Astrocyte of the cerebellum (primary cell): Measurements from ENCODE around the gene RNF123.
"Not testable (repeated sequence)": the region's sequence is repeated elsewhere in the genome, so short reads cannot be mapped to it uniquely, and the experiment has no call there.

ENCODE experiments used
- DNase-seq: peaks from one replicate; pipeline ENCODE4 v3.0.0-alpha.2; 2011; ENCODE audit warnings: low read depth
- H3K4me3 ChIP-seq: 2 replicates; pipeline ENCODE4 v1.5.1; 2011; ENCODE audit warnings: mild to moderate bottlenecking, low read depth, low read length, moderate library complexity
- in situ Hi-C: cut with HindIII; loops from 2 replicates; pipeline ENCODE4 v1.10.0; 2017; ENCODE audit warnings: low sequenced_read_pairs
- TF ChIP-seq, protein P1 (sequence below): IDR thresholded peaks from 2 replicates; pipeline ENCODE4 v1.5.1; 2012; ENCODE audit warnings: low read length, low read depth, moderate library complexity, mild to moderate bottlenecking; ENCODE audit errors: missing control alignments

Gene RNF123

DNA sequence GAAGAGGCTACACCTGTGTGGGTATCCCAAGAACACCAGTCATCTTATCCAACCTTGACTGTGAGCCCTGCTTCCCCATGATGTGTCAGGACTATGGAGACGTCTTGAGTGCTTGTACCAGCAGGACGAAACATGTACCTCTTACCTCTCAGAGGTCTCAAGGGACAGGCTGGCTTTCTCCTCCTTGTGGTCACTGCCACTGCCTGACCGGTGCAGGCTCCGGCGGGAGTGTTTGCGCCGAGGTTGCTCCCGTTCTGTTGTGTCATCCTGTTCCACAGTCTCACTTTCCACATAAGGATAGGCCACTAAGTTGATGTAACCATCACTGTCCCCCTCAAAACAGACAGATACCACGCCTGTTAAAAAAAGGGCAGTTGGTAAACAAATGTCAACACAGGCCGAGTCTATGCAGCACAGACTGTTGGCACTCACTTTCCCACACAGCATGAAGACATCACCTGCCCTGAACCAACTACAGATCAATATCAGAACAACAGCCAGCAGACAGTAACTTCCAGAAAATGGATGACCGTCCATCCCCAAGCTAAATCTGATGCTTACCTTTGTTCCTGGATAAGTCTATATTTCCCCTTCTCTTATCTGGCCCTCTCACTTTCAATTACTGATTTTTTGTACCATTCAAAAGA is 48.8 kb downstream of the RNF123 start:
- H3K4me3 ChIP-seq, result no peak overlapping the region
- DNase-seq, result no peak
- TF ChIP-seq, protein P1, sequence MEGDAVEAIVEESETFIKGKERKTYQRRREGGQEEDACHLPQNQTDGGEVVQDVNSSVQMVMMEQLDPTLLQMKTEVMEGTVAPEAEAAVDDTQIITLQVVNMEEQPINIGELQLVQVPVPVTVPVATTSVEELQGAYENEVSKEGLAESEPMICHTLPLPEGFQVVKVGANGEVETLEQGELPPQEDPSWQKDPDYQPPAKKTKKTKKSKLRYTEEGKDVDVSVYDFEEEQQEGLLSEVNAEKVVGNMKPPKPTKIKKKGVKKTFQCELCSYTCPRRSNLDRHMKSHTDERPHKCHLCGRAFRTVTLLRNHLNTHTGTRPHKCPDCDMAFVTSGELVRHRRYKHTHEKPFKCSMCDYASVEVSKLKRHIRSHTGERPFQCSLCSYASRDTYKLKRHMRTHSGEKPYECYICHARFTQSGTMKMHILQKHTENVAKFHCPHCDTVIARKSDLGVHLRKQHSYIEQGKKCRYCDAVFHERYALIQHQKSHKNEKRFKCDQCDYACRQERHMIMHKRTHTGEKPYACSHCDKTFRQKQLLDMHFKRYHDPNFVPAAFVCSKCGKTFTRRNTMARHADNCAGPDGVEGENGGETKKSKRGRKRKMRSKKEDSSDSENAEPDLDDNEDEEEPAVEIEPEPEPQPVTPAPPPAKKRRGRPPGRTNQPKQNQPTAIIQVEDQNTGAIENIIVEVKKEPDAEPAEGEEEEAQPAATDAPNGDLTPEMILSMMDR, result no peak
- in situ Hi-C loops, result loop anchor here (25.0 kb wide), 1 partner anchor 124 kb away; the partner anchor contains the start of genes CAMKV and TRAIP

DNA sequence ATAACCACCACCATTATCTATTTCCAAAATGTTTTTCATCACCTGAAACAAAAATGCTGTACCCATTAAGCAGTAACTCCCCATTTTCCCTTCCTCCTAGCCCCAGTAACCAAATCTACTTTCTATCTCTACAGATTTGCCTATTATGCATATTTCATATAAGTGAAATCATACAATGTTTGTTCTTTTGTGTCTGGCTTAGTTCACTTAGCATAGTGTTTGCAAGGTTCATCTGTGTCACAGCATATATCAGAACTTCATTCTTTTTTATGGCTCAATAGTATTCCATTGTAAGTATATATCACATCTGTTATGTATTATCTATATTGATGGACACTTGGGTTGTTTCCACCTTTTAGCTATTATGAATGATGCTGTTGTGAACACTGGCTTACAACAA is 51.1 kb downstream of the RNF123 start:
- TF ChIP-seq, protein P1, result no peak
- in situ Hi-C loops, result loop anchor here (25.0 kb wide), 1 partner anchor 122 kb away; the partner anchor contains the start of genes CAMKV and TRAIP
- no peak for DNase-seq
- no peak overlapping the region for H3K4me3 ChIP-seq

DNA sequence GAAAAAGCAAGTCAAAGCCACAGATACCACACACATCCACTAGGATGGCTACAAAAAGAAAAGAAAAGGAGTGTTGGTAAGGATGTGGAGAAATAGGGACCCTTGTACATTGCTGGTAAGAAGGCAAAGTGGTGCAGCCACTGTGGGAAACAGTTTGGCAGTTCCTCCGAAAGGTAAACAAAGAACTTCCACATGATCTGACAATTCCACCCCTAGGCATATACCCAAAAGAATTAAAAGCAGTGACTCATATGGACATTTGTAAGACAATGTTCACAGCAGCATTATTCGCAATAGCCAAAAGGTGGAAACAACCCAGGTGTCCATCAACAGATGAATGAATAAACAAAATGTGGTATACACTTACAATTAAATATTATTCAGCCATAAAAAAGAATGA is 56.6 kb downstream of the RNF123 start:
- DNase-seq, result peak; percentile 94
- in situ Hi-C loops, result loop anchor here (25.0 kb wide), 1 partner anchor 116 kb away; the partner anchor contains the start of genes CAMKV and TRAIP
- TF ChIP-seq, protein P1, result peak; percentile 21
- H3K4me3 ChIP-seq, result no peak overlapping the region

DNA sequence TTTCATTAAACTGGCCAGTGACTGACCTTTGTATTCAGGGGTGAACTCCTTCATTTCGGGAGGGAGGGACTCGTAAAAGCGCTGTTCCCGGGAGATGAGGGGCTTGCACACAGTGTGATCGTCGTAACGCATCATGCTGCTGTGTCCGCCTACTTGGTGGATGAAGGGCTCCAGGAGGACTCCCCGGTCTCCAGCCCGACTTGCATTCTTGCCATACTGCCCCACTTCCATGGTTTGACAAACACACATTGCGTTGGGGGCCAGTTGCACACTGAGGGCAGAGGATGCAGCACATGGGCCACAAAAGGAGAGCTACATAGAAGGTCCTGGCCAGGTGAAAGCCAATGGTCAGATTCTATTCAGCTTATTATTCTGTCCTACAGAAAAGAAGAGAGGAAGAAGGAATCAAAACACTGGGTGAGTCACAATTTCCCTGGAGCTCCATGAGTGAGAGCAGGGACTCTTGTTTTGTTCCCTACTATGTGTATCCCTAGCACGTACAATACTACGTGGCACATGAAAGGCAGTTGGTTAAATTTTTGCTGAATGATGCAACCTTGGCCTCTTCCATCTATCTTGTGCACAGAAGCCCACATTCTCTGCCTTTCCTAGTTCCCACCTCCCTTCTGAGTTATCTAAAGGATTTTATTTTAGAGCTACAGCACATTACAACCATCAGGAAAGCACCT is 58.6 kb downstream of the RNF123 start:
- H3K4me3 ChIP-seq, result no peak overlapping the region
- peak; percentile 47 for DNase-seq
- in situ Hi-C loops, result loop anchor here (25.0 kb wide), 1 partner anchor 114 kb away; the partner anchor contains the start of genes CAMKV and TRAIP
- TF ChIP-seq, protein P1, result no peak

DNA sequence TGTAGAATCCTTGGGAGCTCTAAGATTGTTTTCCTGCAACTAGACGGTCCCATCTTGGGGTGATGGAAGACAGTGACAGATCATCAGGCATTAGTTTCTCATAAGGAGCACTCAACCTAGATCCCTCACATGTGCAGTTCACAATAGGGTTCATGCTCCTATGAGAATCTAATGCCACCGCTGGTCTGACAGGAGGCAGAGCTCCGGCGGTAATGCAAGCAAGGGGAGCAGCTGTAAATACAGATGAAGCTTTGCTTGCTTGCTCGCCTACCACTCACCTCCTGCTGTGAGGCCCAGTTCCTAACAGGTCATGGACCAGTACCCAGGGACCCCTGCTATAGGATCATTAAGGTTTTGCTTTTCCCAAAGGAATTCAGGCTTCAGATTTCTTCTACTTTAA is 59.5 kb downstream of the RNF123 start:
- not testable (repeated sequence) for DNase-seq

DNA sequence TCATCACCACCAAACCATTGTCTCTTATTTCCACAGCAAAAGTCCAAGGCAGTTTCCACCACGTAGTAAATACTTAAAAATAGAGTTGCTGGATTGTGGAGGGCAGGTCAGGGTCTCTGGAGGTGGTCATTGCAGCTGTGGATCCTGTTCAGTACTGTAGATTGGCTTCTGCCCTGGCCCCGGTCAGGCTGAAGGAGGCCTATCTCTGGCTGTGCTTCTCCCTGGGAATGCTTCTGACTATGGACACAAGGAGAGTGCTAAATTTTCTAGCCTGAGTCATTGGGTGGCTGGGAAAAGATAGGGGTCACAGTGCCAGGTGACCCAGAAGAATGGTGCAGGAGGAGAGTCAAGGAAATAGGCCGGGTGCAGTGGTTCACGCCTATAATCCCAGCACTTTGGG is 60.7 kb downstream of the RNF123 start:
- in situ Hi-C loops, result no loop called here

More for the DNA sequence above, 59.5 kb downstream of the RNF123 start:
- not testable (repeated sequence) for H3K4me3 ChIP-seq
- in situ Hi-C loops, result loop anchor here (25.0 kb wide), 1 partner anchor 113 kb away; the partner anchor contains the start of genes CAMKV and TRAIP

More for the DNA sequence above, 60.7 kb downstream of the RNF123 start:
- DNase-seq, result no peak
- TF ChIP-seq, protein P1, result no peak
- H3K4me3 ChIP-seq, result no peak overlapping the region
